BJ (cell line): ENCODE results near the gene HSF2BP. TPM values are rescaled to one million over a fixed set of nuclear protein-coding genes. Genes with fewer than 3 reads are reported as not detected.

Experiments
- CTCF ChIA-PET: fragments of 350-600 bp; formaldehyde crosslinking; extraction: SDS; loops from one replicate; lab custom pipeline; 2021; ENCODE audit warnings: antibody characterized with exemption, inconsistent platforms; lab: Yijun Ruan, JAX
- POLR2A ChIA-PET: fragments of 300-600 bp; sonication (Branson Sonifier 250); formaldehyde crosslinking; extraction: SDS; loops from one replicate; lab custom pipeline; 2021; ENCODE audit warnings: antibody characterized with exemption; lab: Charles Lee
- DNase-seq: peaks from one replicate; pipeline ENCODE4 v3.0.0-alpha.2; 2011; ENCODE audit warnings: low read depth
- H3K27me3 ChIP-seq: 2 replicates; pipeline ENCODE4 v1.6.0; 2011; ENCODE audit warnings: low read length; ENCODE audit not compliant: control insufficient read depth, insufficient read depth
- H3K36me3 ChIP-seq: 2 replicates; pipeline ENCODE4 v1.5.1; 2011; ENCODE audit warnings: low read length; ENCODE audit not compliant: control insufficient read depth, insufficient read depth
- H3K4me3 ChIP-seq: 2 replicates; pipeline ENCODE4 v1.5.1; 2011; ENCODE audit warnings: low read depth, mild to moderate bottlenecking, control low read depth, low read length
- CTCF ChIP-seq: IDR thresholded peaks from 2 replicates; pipeline ENCODE4 v1.5.1; 2011; ENCODE audit warnings: low read depth, mild to moderate bottlenecking, control low read depth, inconsistent platforms, low read length, moderate library complexity; ENCODE audit not compliant: insufficient read depth
- polyA plus RNA-seq: library from polyadenylated mRNA; depleted of rRNA; stranded (reverse); fragments of >200 nt; gene quantifications from 2 replicates; pipeline ENCODE4 v1.2.3, GENCODE V29; 2011

Gene HSF2BP
- polyA plus RNA-seq, 1 experiment = 1.2 TPM

GRCh38 chr21:43627527-43627926 lies 31.8 kb downstream of the HSF2BP start:
- CTCF ChIA-PET = interaction anchor here (1.2 to 1.7 kb wide), 2 partner anchors 15 to 16 kb away, joined by 3 to 6 read pairs; no protein-coding TSS in a partner anchor
- no peaks in the 10 kb centered on the region for H3K27me3 ChIP-seq
- no peak overlapping the region for H3K4me3 ChIP-seq
- POLR2A ChIA-PET = no interaction called here
- no peak for DNase-seq
- TF ChIP-seq CTCF = no peak
- H3K36me3 ChIP-seq = no peaks in the 10 kb centered on the region

- ChIA-PET CTCF (interaction anchor here (1.2 kb wide), 1 partner anchor 13 kb away, joined by 3 read pairs; no protein-coding TSS in a partner anchor), POLR2A (no interaction called here)
- no peak for DNase-seq
- no peaks in the 10 kb centered on the region for H3K36me3 ChIP-seq
- TF ChIP-seq CTCF = no peak
- no peak overlapping the region for H3K4me3 ChIP-seq
- H3K27me3 ChIP-seq = no peaks in the 10 kb centered on the region
These were observed 32.9 kb downstream of the HSF2BP start for GRCh38 chr21:43626390-43626789.

DNA sequence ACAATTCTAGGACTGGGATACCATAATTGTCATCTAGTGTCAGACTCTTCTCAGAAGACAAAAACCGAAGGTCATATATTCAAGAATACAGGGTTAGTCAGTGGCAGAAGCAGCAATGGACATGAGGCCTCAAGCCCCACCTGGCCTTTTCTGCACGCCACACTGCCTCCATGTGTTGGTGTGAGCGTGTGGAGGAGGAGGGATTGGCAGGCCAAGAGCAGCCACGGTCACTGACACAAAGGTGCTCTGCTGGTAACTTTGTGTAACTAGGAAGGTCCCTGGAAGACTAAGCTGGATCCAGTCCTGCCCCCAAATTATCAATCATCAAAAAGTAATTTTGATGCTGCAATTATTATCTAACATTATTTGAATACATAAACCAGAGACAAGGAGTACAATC lies 34.9 kb downstream of the HSF2BP start:
- no peak for DNase-seq
- POLR2A ChIA-PET = no interaction called here

GRCh38 chr21:43623588-43623987 lies 35.7 kb downstream of the HSF2BP start:
- H3K27me3 ChIP-seq = no peaks in the 10 kb centered on the region
- TF ChIP-seq CTCF = no peak
- ChIA-PET CTCF (interaction anchor here (1.2 kb wide), 1 partner anchor 14 kb away, joined by 3 read pairs; no protein-coding TSS in a partner anchor), POLR2A (no interaction called here)
- no peak overlapping the region for H3K4me3 ChIP-seq
- no peak for DNase-seq
- H3K36me3 ChIP-seq = no peaks in the 10 kb centered on the region

More for the DNA sequence above, 34.9 kb downstream of the HSF2BP start:
- TF ChIP-seq CTCF = no peak
- H3K36me3 ChIP-seq = no peaks in the 10 kb centered on the region
- H3K4me3 ChIP-seq = no peak overlapping the region
- CTCF ChIA-PET = interaction anchor here (1.2 kb wide), 1 partner anchor 15 kb away, joined by 3 read pairs; no protein-coding TSS in a partner anchor
- H3K27me3 ChIP-seq = no peaks in the 10 kb centered on the region

GRCh38 chr21:43622796-43623195 lies 36.5 kb downstream of the HSF2BP start:
- no peak for DNase-seq
- TF ChIP-seq CTCF = no peak
- ChIA-PET CTCF (no interaction called here), POLR2A (no interaction called here)
- H3K36me3 ChIP-seq = no peaks in the 10 kb centered on the region
- H3K4me3 ChIP-seq = no peak overlapping the region
- no peaks in the 10 kb centered on the region for H3K27me3 ChIP-seq
